Measurements from ENCODE around the gene FLYWCH1.

The FLYWCH1 gene

GRCh38 chr16:2898831-2899563 is 12.7 kb upstream of the FLYWCH1 start:
- no peak for DNase-seq (ENCODE audit: low spot score)

DNA sequence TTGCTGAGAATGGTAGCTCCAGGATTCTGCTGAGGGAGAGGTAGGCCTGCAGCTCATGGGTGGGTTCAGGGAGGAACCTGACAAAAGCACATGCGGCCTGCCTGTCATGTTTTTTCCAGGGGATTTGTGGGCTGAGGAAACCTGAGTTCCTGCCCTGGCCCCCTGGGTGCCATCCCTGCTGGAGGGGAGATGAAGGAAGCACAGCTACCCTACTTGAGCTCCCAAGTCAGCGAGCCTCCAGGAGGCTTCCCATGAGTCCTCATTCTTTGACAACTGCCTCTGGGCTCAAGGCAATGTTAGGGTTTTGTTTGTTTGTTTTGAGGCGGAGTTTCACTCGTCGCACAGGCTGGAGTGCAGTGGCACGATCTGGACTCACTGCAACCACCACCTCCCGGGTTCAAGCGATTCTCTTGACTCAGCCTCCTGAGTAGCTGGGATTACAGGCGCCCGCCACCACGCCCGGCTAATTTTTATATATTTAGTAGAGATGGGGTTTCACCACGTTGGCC is 12.1 kb upstream of the FLYWCH1 start:
- DNase-seq (ENCODE audit: low spot score): no peak

DNA sequence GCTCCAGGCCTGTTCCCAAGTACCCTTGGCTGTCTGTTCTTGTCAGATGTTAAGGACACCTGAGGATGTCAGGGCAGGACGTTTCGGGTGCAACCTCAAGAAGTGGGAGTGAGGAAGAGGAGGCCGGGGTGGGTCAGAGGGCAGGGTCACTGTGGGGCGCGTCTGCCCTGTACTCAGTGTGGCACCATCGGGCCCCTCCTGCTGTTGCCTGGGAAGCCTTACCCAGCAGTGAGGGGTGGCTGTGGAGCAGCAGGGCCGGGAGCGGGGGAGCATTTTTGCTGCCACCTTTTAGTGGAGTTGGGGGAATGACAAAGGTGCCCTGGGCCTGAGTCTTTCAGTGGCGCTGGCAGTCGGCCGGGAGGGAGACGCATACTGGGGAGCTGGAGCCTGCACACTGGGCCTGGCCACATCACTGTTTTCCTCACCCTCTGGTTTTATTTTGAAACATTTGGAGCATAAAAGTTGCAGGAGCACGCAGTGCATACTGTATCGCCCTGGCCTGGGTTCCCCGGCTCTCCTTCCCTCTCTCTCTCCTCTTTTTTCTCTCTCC is 11.1 kb upstream of the FLYWCH1 start:
- DNase-seq (ENCODE audit: low spot score): no peak

DNA sequence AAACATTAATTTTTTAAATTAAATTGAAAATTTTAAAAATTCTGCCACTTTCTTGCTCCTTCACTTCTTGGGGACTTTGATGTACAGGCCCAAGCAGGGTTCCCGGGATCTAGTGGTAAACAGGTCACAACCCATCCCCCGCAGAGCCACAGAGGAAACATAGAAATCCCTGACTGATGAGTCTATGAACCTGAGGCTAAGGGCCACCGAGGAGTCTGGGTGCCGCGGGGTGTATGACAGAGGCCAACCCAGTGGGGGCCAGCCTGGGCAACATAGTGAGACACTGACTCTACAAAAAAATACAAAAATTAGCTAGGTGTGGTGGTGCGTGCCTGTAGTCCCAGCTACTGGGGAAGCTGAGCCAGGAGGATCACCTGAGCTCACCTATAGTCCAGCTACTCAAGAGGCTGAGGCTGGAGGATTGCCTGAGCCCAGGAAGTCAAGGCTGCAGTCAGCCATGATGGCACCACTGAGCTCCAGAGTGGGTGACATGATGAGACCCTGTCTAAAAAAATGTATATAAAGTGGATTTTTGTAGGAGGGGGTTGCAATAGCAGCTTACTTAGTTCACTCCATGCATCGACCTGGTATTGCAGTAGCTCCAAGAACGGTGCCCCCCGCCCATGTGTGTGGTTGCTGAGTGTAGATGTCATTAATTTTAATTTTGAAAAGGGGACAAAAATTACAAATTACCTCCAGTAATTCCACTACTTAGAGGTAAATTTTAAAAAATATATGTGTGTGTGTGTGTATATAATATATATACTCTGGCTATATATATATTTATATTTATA is 9.2 kb upstream of the FLYWCH1 start:
- peak; percentile 33 for DNase-seq (ENCODE audit: low spot score)

DNA sequence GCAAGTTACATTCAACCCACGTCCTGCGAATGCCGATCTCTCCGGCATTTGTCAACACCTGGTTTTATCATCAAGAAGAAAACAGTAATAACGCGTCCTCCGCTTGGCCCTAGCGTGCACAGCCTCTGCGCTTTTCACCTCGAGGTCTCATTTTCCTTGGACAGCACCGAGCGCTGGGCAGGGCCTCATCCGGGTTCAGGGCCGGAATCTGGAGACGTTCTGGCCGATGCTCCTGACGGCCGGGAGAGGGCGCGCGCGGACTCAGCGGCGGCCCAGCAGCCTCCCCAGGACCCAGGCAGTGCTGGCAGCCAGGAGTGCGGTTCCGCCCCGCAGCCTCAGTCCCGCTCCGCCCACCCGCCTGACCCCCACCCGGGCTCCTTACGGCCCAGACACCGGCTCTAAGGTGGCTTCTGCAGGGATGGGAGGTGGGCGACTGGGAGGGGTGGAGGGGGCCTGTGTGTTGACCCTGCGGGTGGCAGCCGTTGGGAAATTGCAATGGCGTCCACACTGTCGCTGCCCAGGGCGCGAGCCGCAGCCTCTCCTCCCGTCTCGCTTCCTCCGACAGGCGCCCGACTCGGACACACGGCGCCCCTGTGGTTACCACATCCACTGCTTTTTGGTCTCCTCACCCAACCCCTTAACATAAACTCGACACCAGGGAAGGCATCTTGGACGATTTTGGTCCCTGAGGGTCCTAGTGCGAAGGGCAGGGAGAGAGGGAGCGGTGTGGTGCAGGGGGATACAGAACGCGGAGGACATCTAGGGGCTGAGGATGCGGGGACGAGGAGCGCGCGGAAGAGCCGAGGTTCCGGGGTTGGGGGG is 7.4 kb upstream of the FLYWCH1 start:
- DNase-seq (ENCODE audit: low spot score): peak; percentile 93

DNA sequence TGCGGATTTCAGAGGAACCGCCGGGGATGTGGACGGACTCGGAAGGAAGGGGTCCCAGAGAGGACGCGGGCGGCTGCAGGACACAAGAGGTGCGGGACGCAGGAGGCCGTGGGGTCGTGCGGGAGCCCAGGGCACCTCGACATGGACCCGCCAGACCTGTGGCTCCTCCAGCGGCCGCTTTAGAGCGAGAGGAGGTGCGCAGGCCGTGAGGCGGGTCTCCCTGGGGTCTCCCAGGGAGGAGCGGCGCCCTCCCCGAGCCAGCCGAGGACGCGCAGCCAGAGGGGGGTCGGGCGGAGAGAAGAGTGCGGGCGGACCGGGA is 6.8 kb upstream of the FLYWCH1 start:
- no peak for DNase-seq (ENCODE audit: low spot score)

DNA sequence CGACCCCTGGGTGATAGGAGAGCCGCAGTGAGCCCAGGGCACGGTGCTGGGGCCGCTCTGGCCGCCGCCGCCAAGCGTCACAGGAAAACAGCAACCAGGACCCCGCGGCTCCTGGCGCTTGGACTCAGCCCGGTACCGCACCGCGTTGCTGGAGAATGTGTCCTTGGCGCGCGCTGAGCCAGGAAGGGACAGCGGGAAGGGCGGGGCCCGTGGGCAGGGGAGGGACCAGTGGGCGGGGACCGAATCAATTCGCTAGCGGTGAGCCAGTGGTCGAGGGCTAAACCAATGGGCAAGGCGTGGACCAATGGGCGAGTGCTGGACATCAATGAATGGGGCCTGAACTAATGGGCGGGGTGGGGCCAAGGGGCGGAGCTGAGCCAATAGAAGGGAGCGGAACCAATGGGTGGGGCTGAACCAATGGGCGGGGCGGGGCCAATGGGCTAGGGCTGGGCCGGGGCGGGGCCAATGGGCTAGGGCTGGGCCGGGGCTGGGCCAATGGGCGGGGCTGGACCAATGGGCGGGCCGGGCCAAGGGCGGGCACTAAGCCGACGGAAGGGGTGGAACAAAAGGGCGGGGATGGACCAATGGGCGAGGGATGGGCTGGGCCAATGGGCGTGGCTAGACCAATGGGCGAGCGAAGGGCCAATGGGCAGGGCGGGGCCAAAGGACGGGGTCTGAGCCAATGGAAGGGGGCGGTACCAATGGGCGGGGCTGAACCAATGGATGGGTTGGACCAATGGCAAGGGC is 6.3 kb upstream of the FLYWCH1 start:
- DNase-seq (ENCODE audit: low spot score): peak; percentile 97

GRCh38 chr16:2905988-2906387 is 5.7 kb upstream of the FLYWCH1 start:
- no peak for DNase-seq (ENCODE audit: low spot score)

- peak; percentile 59 for DNase-seq (ENCODE audit: low spot score)
Measured at GRCh38 chr16:2907084-2907753, 4.5 kb upstream of the FLYWCH1 start.

- no peak for DNase-seq (ENCODE audit: low spot score)
Measured at GRCh38 chr16:2910441-2910969, 1.2 kb upstream of the FLYWCH1 start.

DNA sequence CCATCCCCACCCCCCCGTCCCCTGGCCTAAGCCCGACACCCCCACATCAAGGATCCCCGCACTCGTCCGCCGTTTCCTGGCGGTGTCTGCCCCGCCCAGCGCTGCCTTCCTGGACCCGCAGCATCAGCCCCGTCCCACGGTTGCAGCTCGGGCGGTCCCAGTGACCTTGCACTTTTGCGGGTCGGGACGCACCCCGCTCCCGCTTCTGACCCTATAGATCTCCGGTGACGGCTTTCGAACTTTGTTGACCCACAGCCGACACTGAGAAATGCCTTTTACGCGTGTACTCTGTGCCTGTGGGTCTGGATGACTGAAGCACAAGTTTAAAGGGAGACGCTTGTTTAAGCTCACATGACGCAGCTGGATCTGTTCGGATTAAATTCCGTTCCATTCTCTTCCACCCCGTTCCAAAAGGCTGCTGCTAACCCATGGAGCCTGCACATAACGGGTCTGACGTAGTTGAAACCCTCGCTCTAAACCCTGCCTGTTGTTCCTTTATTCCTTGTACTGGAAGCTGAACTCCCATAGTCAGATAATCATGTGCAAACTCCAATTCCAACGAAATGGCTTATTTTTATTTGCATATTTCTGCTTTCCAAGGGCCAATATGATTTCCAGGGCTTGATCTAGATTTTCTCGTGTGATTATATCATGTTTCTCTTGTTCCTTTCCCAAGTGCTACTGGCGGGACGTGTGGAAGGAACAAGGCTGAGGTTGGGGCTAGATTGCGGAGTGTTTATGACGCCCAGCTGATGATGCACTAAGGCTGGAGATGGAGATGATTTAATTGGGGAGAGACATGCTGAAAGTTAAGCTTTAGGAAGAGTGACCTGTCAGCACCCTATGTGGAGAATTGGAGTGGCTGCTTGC is 834 bp downstream of the FLYWCH1 start:
- DNase-seq (ENCODE audit: low spot score): peak; percentile 64

- no peak for DNase-seq (ENCODE audit: low spot score)
Measured at GRCh38 chr16:2913603-2914002, 1.9 kb downstream of the FLYWCH1 start.

DNA sequence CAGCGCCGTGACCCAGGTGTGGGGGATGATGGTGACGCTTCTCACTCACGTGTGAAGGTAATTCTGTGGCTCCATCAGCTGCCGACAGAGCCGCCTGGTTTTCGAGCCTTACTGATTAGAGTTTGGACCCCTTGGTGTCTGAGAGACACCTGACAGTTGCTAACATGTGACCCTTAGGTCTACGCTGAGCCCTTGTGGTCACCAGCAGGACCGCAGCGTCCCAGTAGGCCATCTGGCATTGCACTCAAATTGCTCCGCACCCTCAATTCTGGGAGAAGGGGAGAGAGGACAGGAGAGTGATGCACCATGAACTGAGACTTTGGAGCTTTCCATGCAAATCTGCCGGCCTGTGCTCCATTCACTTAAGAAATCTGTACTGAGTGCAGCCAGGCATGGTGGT is 2.5 kb downstream of the FLYWCH1 start:
- no peak for DNase-seq (ENCODE audit: low spot score)

DNA sequence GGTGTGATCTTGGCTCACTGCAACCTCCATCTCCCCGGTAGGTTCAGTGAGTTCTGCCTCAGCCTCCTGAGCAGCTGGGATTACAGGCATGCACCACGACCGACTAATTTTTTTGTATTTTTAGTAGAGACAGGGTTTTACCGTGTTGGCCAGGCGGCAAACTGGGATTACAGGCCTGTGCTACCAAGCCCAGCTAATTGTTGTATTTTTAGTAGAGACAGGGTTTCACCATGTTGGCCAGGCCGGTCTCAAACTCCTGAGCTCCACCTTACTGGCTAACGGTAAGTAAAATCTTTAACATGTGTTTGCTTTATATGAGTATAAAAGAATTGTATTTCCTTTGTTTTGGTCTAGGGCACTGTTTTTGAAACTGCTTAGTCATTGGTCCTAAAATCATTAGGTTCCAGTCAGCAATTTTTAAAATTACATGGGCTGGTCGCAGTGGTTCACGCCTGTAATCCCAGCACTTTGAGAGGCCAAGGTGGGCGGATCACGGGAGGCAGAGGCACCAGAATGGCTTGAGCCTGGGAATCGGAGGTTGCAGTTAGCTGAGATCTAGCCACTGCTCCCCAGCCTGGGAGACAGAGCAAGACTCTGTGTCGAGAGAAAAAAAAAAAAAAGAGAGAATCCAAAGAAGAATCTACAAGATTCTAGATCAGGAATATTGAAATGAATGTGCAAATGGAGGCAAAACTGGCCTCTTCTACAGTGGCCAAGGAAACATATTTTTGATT is 3.6 kb downstream of the FLYWCH1 start:
- no peak for DNase-seq (ENCODE audit: low spot score)

DNA sequence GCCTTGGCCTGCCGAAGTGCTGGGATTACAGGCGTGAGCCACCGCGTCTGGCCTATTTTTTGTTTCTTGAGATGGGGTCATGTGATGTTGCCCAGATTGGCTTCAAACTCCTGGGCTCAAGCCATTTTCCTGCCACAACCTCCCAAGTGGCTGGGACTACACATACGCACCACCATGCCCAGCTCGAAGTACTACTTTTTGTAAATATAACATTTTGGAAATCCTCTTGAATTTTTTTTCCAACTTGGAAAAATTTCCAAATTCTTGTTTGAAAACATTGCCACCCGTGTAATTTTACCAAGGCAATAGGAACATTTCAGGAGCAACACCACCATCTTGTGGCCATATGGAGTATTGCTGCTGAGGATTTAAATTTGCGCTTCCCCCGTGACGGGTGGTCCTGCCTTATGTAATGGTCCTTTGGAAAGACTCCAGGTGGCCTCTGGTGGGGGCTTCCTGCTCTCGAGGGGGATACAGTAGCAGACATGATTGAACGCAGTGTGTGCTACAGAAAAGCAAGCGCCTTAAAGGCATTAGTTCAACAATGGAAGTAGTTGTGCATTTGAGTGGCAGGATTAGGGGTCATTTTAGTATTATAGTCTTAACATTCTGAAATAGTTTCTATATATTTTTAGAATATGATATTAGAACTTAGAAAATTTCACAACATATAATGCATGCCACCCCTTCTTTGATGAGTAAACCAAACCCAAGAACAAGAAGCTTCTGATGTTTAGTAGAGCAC is 8.0 kb downstream of the FLYWCH1 start:
- peak; percentile 72 for DNase-seq (ENCODE audit: low spot score)

GRCh38 chr16:2923481-2923880 is 11.8 kb downstream of the FLYWCH1 start:
- no peak for DNase-seq (ENCODE audit: low spot score)

DNA sequence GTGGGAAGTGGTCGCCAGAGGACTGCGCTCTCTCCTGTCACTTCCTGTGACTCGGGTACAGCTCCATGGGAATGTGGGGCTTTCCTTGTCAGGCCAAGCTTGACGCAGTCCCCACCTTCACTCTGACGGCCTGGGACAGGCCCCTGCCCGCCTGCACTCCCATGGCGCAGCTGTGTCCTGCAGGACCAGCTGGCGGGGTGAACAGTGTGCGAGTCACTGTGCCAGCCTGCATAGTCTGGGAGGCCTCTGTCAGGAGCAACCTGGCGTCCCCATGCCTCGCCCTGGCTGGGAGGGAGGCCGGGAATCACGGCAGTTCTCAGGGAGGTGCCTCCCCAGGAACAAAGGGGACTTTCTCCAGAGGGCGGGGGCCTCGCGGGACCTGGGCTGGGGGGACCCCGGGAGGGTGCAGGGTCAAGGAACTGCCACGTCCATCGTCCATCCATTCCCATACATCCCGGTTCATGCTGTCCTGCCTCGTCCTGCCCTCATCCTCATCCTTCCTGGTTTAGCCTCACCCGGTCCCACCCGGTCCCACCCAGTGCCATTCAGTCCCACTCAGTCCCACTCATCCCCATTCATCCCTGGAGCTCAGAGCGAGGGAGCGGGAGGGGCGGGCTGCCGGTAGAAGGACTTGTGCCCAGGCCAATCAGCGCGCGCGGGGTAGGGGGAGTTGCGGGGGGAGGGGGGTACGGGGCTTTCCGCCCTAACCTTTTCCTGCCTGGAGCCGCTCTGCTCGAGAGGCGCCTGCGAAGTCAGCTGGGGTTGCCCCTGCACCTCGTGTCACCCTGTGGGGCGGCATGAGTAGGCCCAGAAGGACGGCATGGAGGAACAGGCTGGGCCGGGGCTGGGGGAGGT is 13.4 kb downstream of the FLYWCH1 start:
- DNase-seq (ENCODE audit: low spot score): peak; percentile 81
